ENCODE data around the gene ST3GAL3. TPM values are rescaled to one million over a fixed set of nuclear protein-coding genes. Genes with fewer than 3 reads are reported as not detected.

The ST3GAL3 gene
- total RNA-seq, 2 experiments from 2014 or later: 15.8 to 20.9 TPM

DNA sequence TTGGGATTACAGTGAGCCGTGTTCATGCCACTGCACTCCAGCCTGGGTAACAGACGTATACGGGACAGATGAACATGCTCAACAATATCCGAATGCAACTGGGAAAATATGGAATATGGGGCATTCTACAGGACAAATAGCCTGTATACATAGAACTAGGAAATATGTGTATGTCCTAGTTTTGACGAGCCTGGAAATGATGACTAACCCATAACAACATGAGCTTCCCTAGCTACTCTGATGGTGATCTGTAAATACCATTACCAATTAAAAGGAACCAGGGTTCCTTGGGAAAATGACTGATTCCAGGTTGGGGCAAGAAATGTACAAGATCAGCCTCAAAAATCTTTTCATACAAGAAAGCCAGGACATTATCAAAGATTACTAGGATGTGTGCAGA lies 183.5 kb downstream of the ST3GAL3 start:
- no peak overlapping the region for H3K27ac Mint-ChIP-seq
- CTCF ChIA-PET: interaction anchor here (1.0 to 2.7 kb wide), 3 partner anchors 21 to 128 kb away, joined by 3 to 8 read pairs (median 7); partner anchors contain the start of gene ARTN
- ATAC-seq: no peak

DNA sequence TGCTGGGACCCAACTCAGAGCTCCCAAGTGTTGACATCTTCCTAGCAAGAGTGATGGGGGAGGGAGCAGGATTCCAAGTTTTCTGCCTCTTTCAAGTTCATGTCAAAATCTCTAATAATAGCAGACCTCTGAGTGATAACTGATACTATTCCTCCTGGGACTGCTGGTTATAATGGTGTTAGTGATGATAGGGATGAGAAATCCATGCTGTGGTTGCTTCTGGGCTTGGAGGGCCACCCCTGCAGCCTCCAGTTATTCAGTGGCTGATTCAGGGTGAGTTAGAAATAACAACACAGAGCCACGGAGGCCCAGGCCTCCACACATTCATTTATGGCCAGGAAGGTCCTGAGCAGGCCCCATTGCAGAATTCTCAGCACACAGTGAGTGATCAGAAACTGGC lies 185.7 kb downstream of the ST3GAL3 start:
- H3K4me3 Mint-ChIP-seq: no peak overlapping the region
- H3K27me3 Mint-ChIP-seq: no peaks in the 10 kb centered on the region
- no peaks in the 10 kb centered on the region for H3K4me1 Mint-ChIP-seq
- DNase-seq: no peak
- no peaks in the 10 kb centered on the region for H3K9me3 Mint-ChIP-seq (ENCODE audit: low read depth)
- intact Hi-C loops (cut with DNase I, micrococcal nuclease): no loop called here
- POLR2A ChIA-PET: no interaction called here
- peaks cover 12% of the 10 kb centered on the region for H3K36me3 Mint-ChIP-seq (ENCODE audit: low read depth)
- H3K27ac Mint-ChIP-seq: no peak overlapping the region
- ATAC-seq: no peak
- CTCF ChIA-PET: interaction anchor here (0.6 to 0.9 kb wide), 3 partner anchors 116 to 143 kb away, joined by 3 to 5 read pairs (median 3); no protein-coding TSS in a partner anchor

More for the DNA sequence above, 183.5 kb downstream of the ST3GAL3 start:
- Mint-ChIP-seq H3K9me3 (ENCODE audit: low read depth) (no peaks in the 10 kb centered on the region), H3K4me3 (no peak overlapping the region), H3K36me3 (ENCODE audit: low read depth) (peaks cover 7% of the 10 kb centered on the region), H3K4me1 (no peaks in the 10 kb centered on the region), H3K27me3 (no peaks in the 10 kb centered on the region)
- POLR2A ChIA-PET: no interaction called here
- intact Hi-C loops (cut with DNase I, micrococcal nuclease): no loop called here
- no peak for DNase-seq

DNA sequence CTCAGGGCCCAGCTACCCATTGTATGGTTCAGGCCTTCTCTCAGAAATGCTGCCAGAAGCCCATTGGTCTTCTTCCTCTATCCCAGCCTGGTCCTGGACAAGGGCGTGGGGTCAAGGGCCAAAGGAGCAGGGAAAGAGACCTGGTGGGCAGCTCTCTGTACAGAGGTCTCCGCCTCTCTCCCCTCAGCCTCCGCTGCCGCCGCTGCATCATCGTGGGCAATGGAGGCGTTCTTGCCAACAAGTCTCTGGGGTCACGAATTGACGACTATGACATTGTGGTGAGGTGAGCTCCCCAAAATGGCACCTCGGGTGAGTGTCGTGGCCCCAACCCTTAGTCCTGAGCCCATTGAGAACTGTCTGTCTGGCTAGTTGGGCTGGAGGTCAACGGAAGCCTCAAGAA lies 191.6 kb downstream of the ST3GAL3 start:
- Mint-ChIP-seq H3K27ac (no peak overlapping the region), H3K36me3 (ENCODE audit: low read depth) (peaks cover 16% of the 10 kb centered on the region), H3K4me3 (no peak overlapping the region), H3K27me3 (no peaks in the 10 kb centered on the region), H3K9me3 (ENCODE audit: low read depth) (no peaks in the 10 kb centered on the region), H3K4me1 (no peaks in the 10 kb centered on the region)
- no peak for ATAC-seq
- ChIA-PET CTCF (interaction anchor here (0.7 kb wide), 1 partner anchor 115 kb away, joined by 3 read pairs; no protein-coding TSS in a partner anchor), POLR2A (no interaction called here)
- intact Hi-C loops (cut with DNase I, micrococcal nuclease): no loop called here
- no peak for DNase-seq

DNA sequence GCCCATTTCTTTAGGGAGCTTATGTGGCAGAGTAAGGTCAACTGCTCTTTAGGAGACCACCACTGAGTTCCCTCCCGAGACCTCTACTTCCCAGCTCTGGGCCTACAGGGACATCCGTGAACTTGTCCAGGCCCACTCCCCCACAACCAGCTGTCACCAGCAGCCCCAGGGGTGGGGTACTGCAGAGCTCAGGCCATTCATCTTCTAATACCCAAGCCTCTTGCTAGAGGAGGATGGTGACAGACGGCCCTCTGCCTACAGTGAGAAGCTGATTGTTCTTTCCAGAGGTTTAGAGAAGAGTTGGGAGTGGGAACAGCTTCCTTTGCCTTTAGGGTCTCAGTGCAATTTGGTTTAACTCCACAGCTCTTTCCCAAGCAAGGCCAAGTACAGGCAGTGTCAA lies 193.1 kb downstream of the ST3GAL3 start:
- ChIA-PET CTCF (interaction anchor here (0.9 to 1.0 kb wide), 4 partner anchors 33 to 199 kb away, joined by 3 to 6 read pairs (median 3); partner anchors contain the start of gene ARTN), POLR2A (no interaction called here)
- Mint-ChIP-seq H3K27me3 (no peaks in the 10 kb centered on the region), H3K4me1 (no peaks in the 10 kb centered on the region), H3K27ac (no peak overlapping the region), H3K9me3 (ENCODE audit: low read depth) (no peaks in the 10 kb centered on the region), H3K4me3 (no peak overlapping the region), H3K36me3 (ENCODE audit: low read depth) (peaks cover 9% of the 10 kb centered on the region)
- intact Hi-C loops (cut with DNase I, micrococcal nuclease): no loop called here
- DNase-seq (no peak), ATAC-seq (no peak)

DNA sequence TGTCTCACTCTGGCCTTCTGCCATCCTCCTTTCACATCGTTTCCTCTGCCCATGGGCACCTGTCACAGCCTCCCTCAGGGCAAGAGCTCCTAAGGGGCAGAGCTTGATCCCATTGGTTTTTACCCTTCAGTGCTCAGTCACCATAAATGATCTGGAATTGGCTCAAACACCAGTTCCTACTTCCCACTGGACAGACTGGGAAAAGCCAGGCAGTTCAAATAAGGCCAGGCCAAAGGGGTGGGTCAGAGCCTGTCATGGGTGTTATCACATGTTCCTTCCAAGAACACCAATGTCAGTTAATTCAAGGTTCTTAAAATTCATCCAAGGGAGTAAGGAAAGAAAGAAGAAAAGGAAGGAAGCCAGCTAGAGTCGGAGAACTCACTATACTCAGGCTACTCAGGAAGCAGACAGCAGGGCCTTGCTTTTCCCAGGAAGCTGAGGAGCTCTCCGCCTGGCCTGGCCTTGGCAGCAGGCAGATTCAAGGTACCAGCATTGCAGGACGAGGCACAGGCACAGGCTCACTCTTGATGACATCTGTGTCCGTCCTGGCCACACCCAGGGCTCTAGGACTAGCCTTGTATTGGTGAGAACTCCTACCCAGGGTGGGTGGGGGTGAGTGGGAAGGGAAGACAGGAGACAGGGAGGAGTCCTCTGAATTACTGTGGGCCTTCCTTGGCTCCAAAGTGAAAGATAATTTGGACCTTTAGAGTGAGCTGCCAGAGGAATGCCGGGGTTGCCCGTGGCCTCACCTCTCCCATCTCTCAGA lies 194.0 kb downstream of the ST3GAL3 start:
- Mint-ChIP-seq H3K4me3 (no peak overlapping the region), H3K27ac (no peak overlapping the region), H3K27me3 (no peaks in the 10 kb centered on the region), H3K9me3 (ENCODE audit: low read depth) (no peaks in the 10 kb centered on the region), H3K36me3 (ENCODE audit: low read depth) (peaks cover 9% of the 10 kb centered on the region), H3K4me1 (no peaks in the 10 kb centered on the region)
- intact Hi-C loops (cut with DNase I, micrococcal nuclease): no loop called here
- POLR2A ChIA-PET: no interaction called here
- DNase-seq: no peak
- CTCF ChIA-PET: interaction anchor here (0.5 kb wide), 1 partner anchor 726 kb away, joined by 3 read pairs; no protein-coding TSS in a partner anchor
- ATAC-seq: no peak

DNA sequence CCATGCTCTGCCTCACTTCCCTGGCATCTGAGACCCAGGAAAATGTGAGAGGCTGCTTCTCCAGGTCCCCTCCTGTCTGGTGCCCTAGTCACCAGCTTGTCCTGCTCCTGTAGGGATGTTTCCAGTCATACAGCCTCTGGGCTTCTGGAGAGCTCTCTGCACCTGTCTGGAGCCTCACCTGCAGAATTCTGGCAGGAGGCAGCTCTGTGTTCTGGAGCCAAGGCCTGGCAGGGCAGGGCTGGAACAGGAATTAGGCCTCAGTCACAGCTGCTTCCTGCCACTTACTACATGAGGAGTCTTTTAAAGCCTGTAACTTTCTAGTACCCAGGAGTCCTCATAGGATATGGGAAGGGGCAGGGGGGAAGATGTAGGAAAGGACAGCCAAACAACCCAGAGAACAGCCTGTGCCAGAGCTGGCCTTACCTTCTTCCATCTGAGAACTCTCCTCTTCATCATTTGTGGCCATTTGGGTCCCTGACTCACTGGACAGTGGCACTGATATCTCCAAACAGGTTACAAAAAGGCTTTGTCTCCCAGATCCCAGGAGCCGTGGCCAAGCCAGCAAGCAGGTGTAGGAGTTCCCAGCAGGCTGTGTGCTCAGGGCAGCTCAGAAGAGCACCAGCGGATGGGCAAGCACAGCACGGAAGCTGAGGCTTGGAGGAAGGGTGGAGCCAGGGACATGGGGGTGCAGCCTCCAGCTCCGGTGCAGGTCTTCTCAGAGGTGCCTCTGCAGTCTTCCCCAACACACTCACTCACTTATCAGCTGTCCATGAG lies 194.9 kb downstream of the ST3GAL3 start:
- Mint-ChIP-seq H3K27ac (no peak overlapping the region), H3K36me3 (ENCODE audit: low read depth) (peaks cover 7% of the 10 kb centered on the region), H3K4me1 (no peaks in the 10 kb centered on the region), H3K27me3 (no peaks in the 10 kb centered on the region), H3K4me3 (no peak overlapping the region), H3K9me3 (ENCODE audit: low read depth) (no peaks in the 10 kb centered on the region)
- CTCF ChIA-PET: interaction anchor here (0.5 to 0.7 kb wide), 2 partner anchors 9 to 377 kb away, joined by 3 to 4 read pairs; no protein-coding TSS in a partner anchor
- intact Hi-C loops (cut with DNase I, micrococcal nuclease): no loop called here
- ATAC-seq (no peak), DNase-seq (no peak)
- POLR2A ChIA-PET: interaction anchor here (0.6 kb wide), 1 partner anchor 138 kb away, joined by 5 read pairs; no protein-coding TSS in a partner anchor

DNA sequence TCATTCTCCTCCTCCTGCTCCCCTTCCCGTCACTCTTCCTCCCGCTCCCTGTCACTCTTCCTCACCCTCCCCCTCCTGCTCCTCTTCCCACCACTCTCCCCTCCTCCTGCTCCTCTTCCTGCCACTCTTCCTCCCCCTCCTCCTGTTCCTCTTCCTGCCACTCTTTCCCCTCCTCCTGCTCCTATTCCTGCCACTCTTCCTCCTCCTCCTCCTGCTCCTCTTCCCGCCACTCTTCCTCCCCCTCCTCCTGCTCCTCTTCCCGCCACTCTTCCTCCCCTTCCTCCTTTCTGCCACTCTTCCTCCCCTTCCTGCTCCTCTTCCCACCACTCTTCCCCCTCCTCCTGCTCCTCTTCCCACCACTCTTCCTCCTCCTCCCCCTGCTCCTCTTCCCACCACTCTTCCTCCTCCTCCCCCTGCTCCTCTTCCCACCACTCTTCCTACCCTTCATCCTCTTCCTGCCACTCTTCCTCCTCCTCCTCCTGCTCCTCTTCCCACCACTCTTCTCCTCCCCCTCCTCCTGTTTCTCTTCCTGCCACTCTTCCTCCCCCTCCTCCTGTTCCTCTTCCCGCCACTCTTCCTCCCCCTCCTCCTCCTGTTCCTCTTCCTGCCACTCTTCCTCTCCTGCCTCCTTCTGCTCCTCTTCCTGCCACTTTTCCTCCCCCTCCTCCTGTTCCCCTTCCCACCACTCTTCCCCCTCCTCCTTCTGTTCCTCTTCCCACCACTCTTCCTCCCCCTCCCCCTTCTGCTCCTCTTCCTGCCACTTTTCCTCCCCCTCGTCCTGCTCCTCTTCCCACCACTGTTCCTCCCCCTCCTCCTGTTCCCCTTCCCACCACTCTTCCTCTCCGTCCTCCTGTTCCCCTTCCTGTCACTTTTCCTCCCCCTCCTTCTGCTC lies 197.6 kb downstream of the ST3GAL3 start:
- Mint-ChIP-seq H3K4me1 (no peaks in the 10 kb centered on the region), H3K9me3 (ENCODE audit: low read depth) (no peaks in the 10 kb centered on the region), H3K27ac (no peak overlapping the region), H3K36me3 (ENCODE audit: low read depth) (no peaks in the 10 kb centered on the region), H3K4me3 (no peak overlapping the region), H3K27me3 (no peaks in the 10 kb centered on the region)
- ATAC-seq (no peak), DNase-seq (no peak)
- intact Hi-C loops (cut with DNase I, micrococcal nuclease): no loop called here
- CTCF ChIA-PET: no interaction called here
- POLR2A ChIA-PET: no interaction called here

DNA sequence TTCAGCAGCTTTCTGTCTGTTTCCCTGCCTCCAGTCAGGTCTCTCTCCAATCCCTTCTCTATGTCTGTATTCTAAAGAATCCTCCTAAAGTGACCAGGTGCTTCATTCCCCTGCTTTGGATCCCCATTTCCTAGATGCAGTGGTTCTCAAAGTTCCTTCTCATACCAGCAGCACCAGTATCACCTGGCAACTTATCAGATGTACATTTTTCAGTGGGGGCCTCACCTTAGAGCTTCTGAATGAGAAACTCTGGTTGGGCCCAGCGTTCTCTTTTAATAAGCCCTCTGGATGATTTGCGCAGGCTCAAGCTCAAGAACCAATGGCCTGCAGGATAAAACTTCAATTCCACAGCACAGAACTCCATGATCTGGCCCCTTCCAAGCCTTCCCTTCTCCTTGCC lies 200.9 kb downstream of the ST3GAL3 start:
- Mint-ChIP-seq H3K4me3 (no peak overlapping the region), H3K27me3 (no peaks in the 10 kb centered on the region), H3K4me1 (no peaks in the 10 kb centered on the region), H3K27ac (no peak overlapping the region), H3K36me3 (ENCODE audit: low read depth) (no peaks in the 10 kb centered on the region), H3K9me3 (ENCODE audit: low read depth) (no peaks in the 10 kb centered on the region)
- intact Hi-C loops (cut with DNase I, micrococcal nuclease): no loop called here
- no peak for DNase-seq
- ChIA-PET CTCF (interaction anchor here (0.5 to 1.5 kb wide), 2 partner anchors 27 to 140 kb away, joined by 3 read pairs; no protein-coding TSS in a partner anchor), POLR2A (no interaction called here)
- ATAC-seq: no peak

DNA sequence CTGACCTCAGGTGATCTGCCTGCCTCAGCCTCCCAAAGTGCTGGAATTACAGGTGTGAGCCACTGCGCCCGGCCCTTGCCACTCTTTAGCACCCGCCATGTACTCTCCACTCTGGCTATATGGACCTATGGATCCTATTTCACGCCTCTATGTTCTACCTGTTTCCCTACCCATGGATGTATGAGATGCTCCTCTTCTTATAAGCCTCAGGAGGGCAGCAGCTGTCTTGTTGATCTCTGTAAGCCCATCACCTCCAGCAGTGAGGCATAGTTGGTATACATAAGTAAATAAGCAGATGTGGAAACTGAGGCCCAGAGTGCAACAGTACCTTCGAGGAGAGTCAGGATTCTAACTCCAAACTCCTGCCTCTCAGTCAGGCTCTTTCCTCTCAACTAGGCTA lies 201.5 kb downstream of the ST3GAL3 start:
- H3K4me3 Mint-ChIP-seq: no peak overlapping the region
- ChIA-PET CTCF (interaction anchor here (1.5 kb wide), 1 partner anchor 26 kb away, joined by 3 read pairs; no protein-coding TSS in a partner anchor), POLR2A (no interaction called here)
- no peaks in the 10 kb centered on the region for H3K9me3 Mint-ChIP-seq (ENCODE audit: low read depth)
- H3K36me3 Mint-ChIP-seq (ENCODE audit: low read depth): no peaks in the 10 kb centered on the region
- no peak for DNase-seq
- no peak overlapping the region for H3K27ac Mint-ChIP-seq
- no peak for ATAC-seq
- H3K27me3 Mint-ChIP-seq: no peaks in the 10 kb centered on the region
- intact Hi-C loops (cut with DNase I, micrococcal nuclease): no loop called here
- no peaks in the 10 kb centered on the region for H3K4me1 Mint-ChIP-seq

DNA sequence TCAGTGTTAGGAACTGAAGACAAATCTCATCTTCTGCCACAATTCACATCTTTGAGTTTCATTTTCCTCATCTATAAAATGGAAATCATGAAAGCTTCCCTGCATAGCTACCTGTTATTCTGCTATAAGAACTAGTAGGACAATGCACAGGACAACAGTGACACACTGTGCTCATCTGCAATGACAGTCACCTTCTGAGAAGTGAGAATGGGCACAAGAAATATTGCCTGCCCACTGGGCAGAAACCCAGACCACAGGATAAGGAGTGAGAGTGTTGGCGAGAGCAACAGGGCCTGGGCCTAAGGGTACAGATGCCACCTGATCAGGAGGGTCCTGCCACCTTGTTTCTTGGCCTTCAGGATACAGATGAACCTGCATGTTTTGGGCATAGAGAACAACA lies 203.0 kb downstream of the ST3GAL3 start:
- Mint-ChIP-seq H3K27ac (no peak overlapping the region), H3K4me3 (no peak overlapping the region), H3K27me3 (no peaks in the 10 kb centered on the region), H3K36me3 (ENCODE audit: low read depth) (no peaks in the 10 kb centered on the region), H3K4me1 (no peaks in the 10 kb centered on the region), H3K9me3 (ENCODE audit: low read depth) (no peaks in the 10 kb centered on the region)
- POLR2A ChIA-PET: no interaction called here
- intact Hi-C loops (cut with DNase I, micrococcal nuclease): no loop called here
- ATAC-seq: no peak
- CTCF ChIA-PET: interaction anchor here (1.8 kb wide), 1 partner anchor 147 kb away, joined by 5 read pairs; no protein-coding TSS in a partner anchor
- DNase-seq: no peak

DNA sequence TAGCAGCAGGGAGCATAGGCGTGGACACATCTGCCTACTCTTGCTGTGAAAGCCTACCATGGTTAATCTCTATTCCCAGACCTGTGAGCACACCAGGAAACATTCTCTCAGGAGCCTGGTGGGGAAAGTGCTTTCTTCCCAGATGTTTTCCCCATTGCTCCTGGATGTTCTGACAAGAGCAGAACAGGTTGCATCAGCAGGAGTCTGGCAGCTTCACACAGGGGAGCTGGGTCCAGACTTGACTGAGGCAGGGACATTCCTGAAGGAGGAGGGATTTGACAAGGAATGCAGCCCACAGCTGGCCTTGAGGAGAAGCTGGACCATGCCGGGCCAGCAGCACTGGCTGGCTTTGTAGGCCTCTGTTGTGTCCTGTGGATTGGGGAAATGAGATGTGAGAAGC lies 205.3 kb downstream of the ST3GAL3 start:
- POLR2A ChIA-PET: no interaction called here
- no peaks in the 10 kb centered on the region for H3K4me1 Mint-ChIP-seq
- CTCF ChIA-PET: interaction anchor here (0.6 to 2.0 kb wide), 2 partner anchors 22 to 509 kb away, joined by 3 to 6 read pairs; no protein-coding TSS in a partner anchor

More for the DNA sequence above, 205.3 kb downstream of the ST3GAL3 start:
- H3K4me3 Mint-ChIP-seq: no peak overlapping the region
- no peaks in the 10 kb centered on the region for H3K9me3 Mint-ChIP-seq (ENCODE audit: low read depth)
- no peaks in the 10 kb centered on the region for H3K36me3 Mint-ChIP-seq (ENCODE audit: low read depth)
- no peak for ATAC-seq
- no peaks in the 10 kb centered on the region for H3K27me3 Mint-ChIP-seq
- intact Hi-C loops (cut with DNase I, micrococcal nuclease): no loop called here
- DNase-seq: no peak
- H3K27ac Mint-ChIP-seq: no peak overlapping the region

All from activated CD4-positive, alpha-beta T cell treated with anti-CD3 and anti-CD28 coated beads for 36 hours (primary cell).